MM.1S (cell line): ENCODE measurements around the gene DARS2.
"Not testable (repeated sequence)": the region's sequence is repeated elsewhere in the genome, so short reads cannot be mapped to it uniquely, and the experiment has no call there.

Experiments used
- EZH2 ChIP-seq: fragments of 300-600 bp; sonication (generic); optimal IDR thresholded peaks from 2 replicates; pipeline ENCODE3; 2017; ENCODE audit warnings: low read depth, mild to moderate bottlenecking, antibody characterized with exemption, low read length, mixed read lengths
- TF ChIP-seq, protein P1 (sequence below): fragments of 300-600 bp; sonication (generic); IDR thresholded peaks from 2 replicates; pipeline ENCODE4 v1.5.1; 2016; ENCODE audit warnings: antibody characterized with exemption, low read length, mixed read lengths

DNA sequence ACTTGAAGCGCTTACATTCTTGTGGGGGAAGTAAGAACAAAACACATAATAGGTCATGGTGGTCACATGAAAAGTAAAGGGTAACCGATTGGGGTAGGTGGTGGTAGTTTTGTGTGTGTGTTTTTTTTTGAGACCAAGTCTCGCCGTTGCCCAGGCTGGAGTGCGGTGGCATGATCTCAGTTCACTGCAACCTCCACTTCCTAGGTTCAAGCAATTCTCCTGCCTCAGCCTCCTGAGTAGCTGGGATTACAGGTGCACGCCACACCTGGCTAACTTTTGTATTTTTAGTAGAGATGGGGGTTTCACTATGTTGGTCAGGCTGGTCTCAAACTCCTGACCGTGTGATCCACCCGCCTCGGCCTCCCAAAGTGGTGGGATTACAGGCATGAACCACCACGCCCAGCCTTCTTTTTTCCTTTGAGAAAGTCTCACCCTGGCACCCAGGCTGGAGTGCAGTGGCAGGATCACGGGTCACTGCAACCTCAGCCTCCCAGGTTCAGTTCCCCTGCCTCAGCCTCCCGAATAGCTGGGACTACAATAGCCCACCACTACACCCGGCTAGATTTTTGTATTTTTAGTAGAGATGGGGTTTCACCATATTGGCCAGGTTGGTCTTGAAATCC is 37.8 kb downstream of the DARS2 start:
- not testable (repeated sequence) for TF ChIP-seq EZH2
- TF ChIP-seq, protein P1, sequence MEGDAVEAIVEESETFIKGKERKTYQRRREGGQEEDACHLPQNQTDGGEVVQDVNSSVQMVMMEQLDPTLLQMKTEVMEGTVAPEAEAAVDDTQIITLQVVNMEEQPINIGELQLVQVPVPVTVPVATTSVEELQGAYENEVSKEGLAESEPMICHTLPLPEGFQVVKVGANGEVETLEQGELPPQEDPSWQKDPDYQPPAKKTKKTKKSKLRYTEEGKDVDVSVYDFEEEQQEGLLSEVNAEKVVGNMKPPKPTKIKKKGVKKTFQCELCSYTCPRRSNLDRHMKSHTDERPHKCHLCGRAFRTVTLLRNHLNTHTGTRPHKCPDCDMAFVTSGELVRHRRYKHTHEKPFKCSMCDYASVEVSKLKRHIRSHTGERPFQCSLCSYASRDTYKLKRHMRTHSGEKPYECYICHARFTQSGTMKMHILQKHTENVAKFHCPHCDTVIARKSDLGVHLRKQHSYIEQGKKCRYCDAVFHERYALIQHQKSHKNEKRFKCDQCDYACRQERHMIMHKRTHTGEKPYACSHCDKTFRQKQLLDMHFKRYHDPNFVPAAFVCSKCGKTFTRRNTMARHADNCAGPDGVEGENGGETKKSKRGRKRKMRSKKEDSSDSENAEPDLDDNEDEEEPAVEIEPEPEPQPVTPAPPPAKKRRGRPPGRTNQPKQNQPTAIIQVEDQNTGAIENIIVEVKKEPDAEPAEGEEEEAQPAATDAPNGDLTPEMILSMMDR, result not testable (repeated sequence)
